ENCODE data around the gene NOTCH4.

DNA sequence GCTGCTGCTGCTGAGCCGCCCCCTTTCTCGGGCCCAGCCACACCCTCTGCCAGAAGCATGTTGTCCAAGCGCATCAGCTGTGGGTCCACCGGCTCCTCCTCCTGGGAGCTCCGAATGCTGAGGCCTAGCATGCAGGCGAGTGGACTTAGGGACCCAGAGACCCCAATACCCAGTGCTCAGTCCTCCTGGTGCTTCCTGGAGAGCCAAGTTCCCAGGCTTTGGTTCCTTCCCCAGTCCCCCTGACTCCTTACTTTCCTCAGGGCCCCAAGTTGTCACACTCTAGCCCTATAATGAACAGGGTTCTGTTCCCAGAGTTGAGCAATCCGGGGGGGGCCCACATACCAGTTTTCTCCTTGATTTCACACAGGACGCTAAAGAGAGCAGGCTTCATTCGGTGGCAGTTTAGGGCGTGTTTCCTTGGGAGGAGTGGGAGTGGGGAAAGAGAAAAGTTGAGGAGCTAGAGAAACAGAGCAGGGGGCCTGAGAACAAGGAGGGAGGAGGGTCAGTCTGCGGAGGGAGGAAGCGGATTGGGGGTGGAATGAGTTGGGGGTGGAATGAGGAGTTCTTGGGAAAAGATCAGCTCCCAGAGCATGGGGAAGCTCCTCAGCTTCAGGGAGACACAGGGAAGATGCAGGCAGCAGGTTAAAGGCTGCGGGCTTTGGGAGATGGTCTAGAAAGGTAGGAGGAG is 35.3 kb downstream of the NOTCH4 start:
- no peak for TF ChIP-seq GATA2 (IDR thresholded peaks at IDR 0.05; ENCODE audit: low read depth, low read length)
- no peak for TF ChIP-seq GATA3 (IDR thresholded peaks at IDR 0.05; ENCODE audit: low read depth, low read length)
